HTR-8/SVneo (cell line): ENCODE measurements around the gene S100A2.
A peak's percentile ranks its signal among the peaks of the same experiment; 100 is the strongest.
"Not testable (repeated sequence)": the region's sequence is repeated elsewhere in the genome, so short reads cannot be mapped to it uniquely, and the experiment has no call there.

Experiments used
- DNase-seq: peaks from one replicate; pipeline ENCODE4 v3.0.0; 2011; ENCODE audit warnings: low spot score, mixed read lengths; ENCODE audit not compliant: insufficient read length
- FAIRE-seq: peaks from 2 replicates; lab custom pipeline; 2011; peaks lifted over from hg19 to GRCh38; lab: Jason Lieb, UNC

Gene S100A2

DNA sequence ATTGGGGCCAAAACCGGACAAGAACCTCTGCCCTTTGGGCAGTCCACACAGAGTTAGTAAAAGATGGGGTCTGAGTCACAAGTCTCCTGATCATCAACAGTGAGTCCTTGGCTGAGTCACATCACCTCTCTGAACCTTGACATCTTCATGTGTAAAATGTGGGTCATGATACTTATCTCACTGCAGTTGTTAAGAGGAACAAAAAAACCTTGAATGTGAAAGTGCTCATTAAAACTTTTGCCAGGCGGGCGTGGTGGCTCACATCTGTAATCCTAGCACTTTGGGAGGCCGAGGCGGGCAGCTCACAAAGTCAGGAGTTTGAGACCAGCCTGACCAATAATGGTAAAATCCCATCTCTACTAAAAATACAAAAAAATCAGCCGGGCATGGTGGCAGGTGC is 31.6 kb upstream of the S100A2 start:
- no peak for DNase-seq
- no peak for FAIRE-seq

DNA sequence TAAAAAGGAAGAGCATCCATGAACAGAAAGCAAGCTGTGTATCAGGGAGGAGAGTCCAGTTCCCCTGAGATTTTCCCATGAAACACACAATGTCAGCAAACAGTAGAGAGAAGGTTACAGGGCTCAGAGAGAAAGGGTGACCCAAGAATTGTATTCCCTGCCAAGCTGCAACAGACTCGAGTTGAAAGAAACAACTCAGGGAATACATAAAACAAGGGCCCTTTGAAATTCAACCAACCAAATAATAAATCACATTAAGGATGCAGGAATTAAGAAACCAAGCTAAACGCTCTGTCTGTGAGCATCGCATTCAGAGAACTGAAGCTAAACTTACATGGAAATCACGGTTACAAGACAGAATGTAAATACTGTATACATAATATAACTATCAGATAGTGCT is 27.1 kb upstream of the S100A2 start:
- FAIRE-seq: no peak
- no peak for DNase-seq

- DNase-seq (no peak), FAIRE-seq (no peak)
Measured at GRCh38 chr1:153588482-153588881, 22.8 kb upstream of the S100A2 start.

- not testable (repeated sequence) for DNase-seq, FAIRE-seq
Measured at GRCh38 chr1:153588033-153588432, 22.4 kb upstream of the S100A2 start.

GRCh38 chr1:153587314-153587713 is 21.7 kb upstream of the S100A2 start:
- DNase-seq: no peak
- FAIRE-seq: no peak

DNA sequence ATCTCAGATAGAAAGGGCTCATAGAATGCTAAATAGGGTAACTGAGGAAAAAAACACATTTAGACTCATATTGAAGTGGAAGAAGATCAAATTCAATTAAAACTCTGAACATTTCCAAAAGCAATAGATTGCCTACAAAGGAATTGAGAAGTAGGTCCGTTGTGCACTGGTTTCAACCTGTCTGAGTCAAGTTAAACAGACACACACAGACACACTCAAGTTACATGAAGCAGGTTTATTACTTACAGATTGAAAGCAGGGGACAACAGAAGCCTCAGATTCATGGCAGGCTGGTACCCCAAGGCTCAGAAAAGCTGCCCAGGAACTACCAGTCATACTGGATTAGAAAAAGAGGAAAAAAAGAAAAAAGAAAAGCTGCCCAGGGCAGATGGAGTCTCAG is 20.7 kb upstream of the S100A2 start:
- DNase-seq (no peak), FAIRE-seq (no peak)

DNA sequence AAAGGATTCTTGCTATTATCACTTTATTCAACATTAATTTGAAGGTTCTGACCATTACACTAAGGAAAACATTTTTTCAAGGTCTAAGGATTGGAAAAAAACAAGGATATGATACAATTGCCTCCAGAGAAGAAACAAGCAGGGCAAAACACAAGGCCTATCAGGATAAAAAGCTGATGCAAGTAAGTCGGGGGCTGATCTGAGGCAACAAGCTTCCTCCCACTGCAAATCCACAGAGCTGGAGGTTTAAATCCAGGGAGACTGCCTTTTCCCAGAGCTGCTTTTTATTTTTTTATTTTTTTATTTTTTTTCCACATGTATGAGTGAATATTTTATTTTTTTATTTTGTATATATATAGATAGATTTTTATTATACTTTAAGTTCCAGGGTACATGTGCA is 19.4 kb upstream of the S100A2 start:
- DNase-seq: no peak
- no peak for FAIRE-seq

DNA sequence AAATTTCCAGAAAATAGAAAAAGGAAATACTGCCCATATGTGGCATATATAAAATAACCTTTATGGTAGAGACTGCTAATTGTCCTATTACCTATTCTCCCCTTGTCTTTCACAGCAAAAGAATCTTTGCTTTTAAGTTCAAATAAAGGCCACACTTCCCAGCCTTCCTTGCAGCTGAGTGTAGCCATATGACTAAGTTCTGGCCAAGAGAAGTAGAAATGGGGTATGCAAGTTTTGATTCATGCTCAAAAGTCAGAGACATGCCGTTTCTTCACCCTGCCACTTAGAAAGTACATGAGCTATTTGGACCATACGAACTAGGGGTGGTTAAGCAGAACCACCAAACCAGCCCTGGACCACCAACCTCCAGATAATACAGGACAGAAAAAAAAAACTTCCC is 18.3 kb upstream of the S100A2 start:
- no peak for FAIRE-seq
- DNase-seq: no peak

DNA sequence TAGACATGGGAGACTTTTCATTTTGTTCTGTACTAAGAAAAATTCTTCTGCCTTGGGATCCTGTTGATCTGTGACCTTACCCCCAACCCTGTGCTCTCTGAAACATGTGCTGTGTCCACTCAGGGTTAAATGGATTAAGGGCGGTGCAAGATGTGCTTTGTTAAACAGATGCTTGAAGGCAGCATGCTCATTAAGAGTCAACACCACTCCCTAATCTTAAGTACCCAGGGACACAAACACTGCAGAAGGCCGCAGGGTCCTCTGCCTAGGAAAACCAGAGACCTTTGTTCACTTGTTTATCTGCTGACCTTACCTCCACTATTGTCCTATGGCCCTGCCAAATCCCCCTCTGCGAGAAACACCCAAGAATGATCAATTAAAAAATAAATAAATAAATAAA is 17.9 kb upstream of the S100A2 start:
- FAIRE-seq, DNase-seq: not testable (repeated sequence)

DNA sequence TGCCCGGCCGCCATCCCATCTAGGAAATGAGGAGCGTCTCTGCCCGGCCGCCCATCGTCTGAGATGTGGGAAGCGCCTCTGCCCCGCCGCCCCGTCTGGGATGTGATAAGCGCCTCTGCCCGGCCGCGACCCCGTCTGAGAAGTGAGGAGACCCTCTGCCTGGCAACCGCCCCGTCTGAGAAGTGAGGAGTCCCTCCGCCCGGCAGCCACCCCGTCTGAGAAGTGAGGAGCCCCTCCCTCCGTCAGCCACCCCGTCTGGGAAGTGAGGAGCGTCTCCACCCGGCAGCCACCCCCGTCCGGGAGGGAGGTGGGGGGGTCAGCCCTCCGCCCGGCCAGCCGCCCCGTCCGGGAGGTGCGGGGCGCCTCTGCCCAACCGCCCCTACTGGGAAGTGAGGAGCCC is 17.2 kb upstream of the S100A2 start:
- FAIRE-seq, DNase-seq: not testable (repeated sequence)

- FAIRE-seq (no peak), DNase-seq (no peak)
Measured at GRCh38 chr1:153578936-153579335, 13.3 kb upstream of the S100A2 start.

- FAIRE-seq: no peak
- no peak for DNase-seq
Measured at GRCh38 chr1:153578490-153578889, 12.8 kb upstream of the S100A2 start.

DNA sequence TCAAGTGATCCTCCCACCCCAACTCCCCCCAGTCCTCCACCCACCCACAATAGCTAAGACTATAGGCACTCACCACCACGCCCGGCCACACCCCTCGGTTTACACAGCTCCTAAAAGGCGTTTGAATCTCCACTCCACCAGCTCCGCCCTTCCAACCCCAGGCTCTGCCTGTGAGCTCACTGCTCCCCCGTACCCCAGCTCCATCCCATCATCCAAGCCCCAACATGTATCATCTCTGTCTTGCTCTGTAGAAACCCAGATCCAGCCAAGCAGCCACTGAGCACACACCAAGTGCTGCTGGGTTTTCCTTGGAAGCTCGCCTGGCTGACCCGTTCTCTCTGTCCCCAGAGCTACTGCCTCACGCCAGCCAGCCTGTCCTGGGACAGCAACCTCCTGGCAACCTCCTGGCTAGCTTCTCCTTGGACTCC is 12.0 kb upstream of the S100A2 start:
- DNase-seq: no peak
- no peak for FAIRE-seq

DNA sequence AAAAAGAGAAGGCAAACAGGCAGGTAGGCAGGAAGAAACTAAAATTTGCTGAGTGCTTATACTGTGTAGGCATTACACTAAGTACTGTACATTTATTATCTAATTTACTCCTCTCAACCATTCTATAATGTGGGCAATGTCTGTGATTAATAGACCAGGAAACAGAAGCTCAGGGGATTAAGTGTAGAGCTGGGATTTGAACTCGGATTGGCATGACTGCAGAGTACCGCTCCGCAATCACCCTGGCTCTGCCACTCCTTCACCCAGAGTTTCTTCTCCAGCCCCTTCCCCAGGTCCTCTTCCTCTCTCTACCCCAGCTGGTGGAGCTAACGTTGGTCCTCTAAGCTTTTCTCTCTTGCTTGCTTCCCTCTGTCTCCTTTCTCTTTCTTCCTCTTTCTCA is 11.5 kb upstream of the S100A2 start:
- FAIRE-seq (no peak), DNase-seq (no peak)

GRCh38 chr1:153575497-153575896 is 9.9 kb upstream of the S100A2 start:
- not testable (repeated sequence) for FAIRE-seq, DNase-seq

DNA sequence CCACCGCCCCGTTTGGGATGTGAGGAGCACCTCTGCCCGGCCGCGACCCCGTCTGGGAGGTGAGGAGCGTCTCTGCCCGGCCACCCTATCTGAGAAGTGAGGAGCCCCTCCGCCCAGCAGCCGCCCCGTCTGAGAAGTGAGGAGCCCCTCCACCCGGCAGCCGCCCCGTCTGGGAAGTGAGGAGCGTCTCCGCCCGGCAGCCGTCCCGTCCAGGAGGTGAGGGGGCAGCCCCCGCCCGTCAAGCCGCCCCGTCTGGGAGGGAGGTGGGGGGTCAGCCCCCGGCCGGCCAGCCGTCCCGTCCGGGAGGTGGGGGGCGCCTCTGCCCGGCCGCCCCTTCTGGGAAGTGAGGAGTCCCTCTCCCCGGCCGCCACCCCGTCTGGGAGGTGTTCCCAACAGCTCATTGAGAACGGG is 9.4 kb upstream of the S100A2 start:
- FAIRE-seq, DNase-seq: not testable (repeated sequence)

DNA sequence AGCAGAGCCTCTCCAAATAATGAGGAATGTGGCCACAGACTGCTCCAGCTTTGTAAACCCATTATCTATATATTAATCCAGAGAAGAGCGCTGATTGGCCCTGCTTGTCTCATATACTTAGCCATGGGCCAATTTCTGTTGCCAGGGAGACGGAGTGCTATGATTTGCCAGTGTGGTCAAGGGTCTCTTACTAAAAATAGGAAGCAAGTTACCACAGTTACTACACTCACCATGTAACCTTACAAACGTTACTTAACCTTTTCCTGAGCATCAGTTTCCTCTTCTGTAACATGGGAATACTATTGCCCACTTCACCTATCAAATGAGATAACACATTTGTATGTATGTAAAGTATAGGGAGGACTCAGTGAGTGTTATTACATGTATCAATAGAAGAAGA is 7.7 kb upstream of the S100A2 start:
- FAIRE-seq (no peak), DNase-seq (no peak)

DNA sequence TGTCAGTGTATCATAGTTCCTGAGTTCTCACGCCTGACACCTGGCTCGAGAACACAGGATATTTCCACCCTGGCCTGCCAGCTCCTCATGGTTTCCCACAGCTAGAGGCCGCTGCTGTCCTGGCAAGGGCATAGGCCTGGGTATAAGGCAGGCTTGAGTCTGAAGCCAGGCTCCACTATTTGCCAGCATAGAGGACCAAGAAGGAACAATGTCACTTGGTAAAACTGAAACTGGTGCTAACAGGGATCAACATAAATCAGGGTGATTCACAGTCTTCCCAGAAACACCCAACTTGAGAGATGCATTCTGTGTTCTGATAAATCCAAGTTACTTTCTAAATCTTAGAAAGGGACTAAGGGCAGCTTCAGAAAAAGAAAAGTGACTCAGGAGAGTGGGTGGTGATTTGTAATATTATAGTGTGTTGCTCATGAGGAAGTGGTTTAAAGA is 6.9 kb upstream of the S100A2 start:
- FAIRE-seq (peak; percentile 26), DNase-seq (peak; percentile 80)

DNA sequence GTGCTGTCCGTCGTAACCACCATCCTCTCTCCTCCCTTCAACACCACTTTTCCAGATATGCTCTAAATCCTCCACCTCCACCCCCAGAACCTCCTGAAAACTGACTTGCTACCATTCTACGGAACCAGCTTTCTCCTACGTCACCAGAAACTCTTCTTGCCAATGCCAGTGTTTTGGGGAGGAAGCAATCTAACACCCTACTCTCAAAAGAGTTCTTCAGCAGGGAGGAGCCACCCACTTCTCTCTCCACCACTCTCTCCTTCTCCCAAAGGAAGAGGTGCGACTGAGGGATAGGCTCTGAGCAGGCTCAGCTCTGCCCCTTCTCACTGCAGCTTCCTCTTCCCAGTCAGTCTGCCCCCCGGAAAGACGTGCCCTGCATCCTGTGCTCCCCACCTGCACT is 6.1 kb upstream of the S100A2 start:
- no peak for FAIRE-seq
- DNase-seq: no peak

GRCh38 chr1:153570874-153571273 is 5.2 kb upstream of the S100A2 start:
- DNase-seq: no peak
- FAIRE-seq: no peak

- DNase-seq (no peak), FAIRE-seq (no peak)
Measured at GRCh38 chr1:153569465-153569864, 3.8 kb upstream of the S100A2 start.

- DNase-seq (peak; percentile 81), FAIRE-seq (no peak)
Measured at GRCh38 chr1:153568367-153569099, 2.9 kb upstream of the S100A2 start.
